ENCODE results near the gene PDZRN3.

- TF ChIP-seq CTCF (IDR thresholded peaks at IDR 0.05; ENCODE audit: insufficient read depth, low read length) (no peak), SPI1 (IDR thresholded peaks at IDR 0.05; ENCODE audit: borderline replicate concordance, low read depth) (no peak), POLR2AphosphoS5 (IDR thresholded peaks at IDR 0.05; ENCODE audit: low read depth) (no peak)
These were observed 51.5 kb downstream of the PDZRN3 start for GRCh38 chr3:73573204-73573603.
